K562 (cell line): ENCODE data around the gene FABP3. TPM values are rescaled to one million over a fixed set of nuclear protein-coding genes. Genes with fewer than 3 reads are reported as not detected.
A peak's percentile ranks its signal among the peaks of the same experiment; 100 is the strongest.

Experiments used
- ATAC-seq: fragments of 200-7000 bp; cut with Tn5 transposase; 3 replicates; pipeline ENCODE4 v1.9.1; 2020; ENCODE audit warnings: moderate library complexity
- BruUV-seq: library from RNA; stranded (reverse); fragments of 400-500 nt; replicated peaks from 2 replicates; lab custom pipeline; 2021; lab: Mats Ljungman, UMichigan
- CTCF ChIA-PET: fragments of 300-600 bp; formaldehyde crosslinking; extraction: SDS; loops from one replicate; lab custom pipeline; 2021; ENCODE audit warnings: low intra/inter-chr PET ratio; lab: Yijun Ruan, JAX
- POLR2A ChIA-PET: fragments of 300-600, 350-650 bp; sonication (Branson Sonifier 250); formaldehyde crosslinking; extraction: SDS; loops from one replicate; lab custom pipeline; 2021; ENCODE audit warnings: antibody characterized with exemption, inconsistent platforms; lab: Yijun Ruan, JAX
- DNase-seq, 4 experiments: peaks; one replicate each; pipeline versions ENCODE4 v3.0.0 to v3.0.0-alpha.2; 2011 to 2018; ENCODE audit warnings: low spot score in 3 of 4, mixed read lengths in 3 of 4; ENCODE audit errors: extremely low read depth in 1 of 4
- FAIRE-seq: peaks from 2 replicates; lab custom pipeline; 2011; peaks lifted over from hg19 to GRCh38; lab: Jason Lieb, UNC
- H2AFZ ChIP-seq: 2 replicates; pipeline ENCODE4 v1.6.0; 2011; ENCODE audit warnings: low read depth, low read length, control low read depth, inconsistent platforms
- H3K27ac ChIP-seq: fragments of 200-600 bp; 3 replicates; pipeline ENCODE4 v1.8.0; 2011; ENCODE audit warnings: low read depth, mild to moderate bottlenecking, control low read depth, inconsistent platforms, low read length, moderate library complexity, mixed read lengths; ENCODE audit errors: extremely low read depth
- H3K27me3 ChIP-seq, 2 experiments: fragments of 300-600 bp in 1 of 2; 2 replicates in 1 of 2; 3 replicates in 1 of 2; pipeline versions ENCODE4 v1.6.0 to v1.8.0; 2011; ENCODE audit warnings: inconsistent platforms in 2 of 2, low read length in 2 of 2, mild to moderate bottlenecking in 1 of 2, mixed read lengths in 1 of 2, moderate library complexity in 1 of 2; ENCODE audit not compliant: control insufficient read depth in 2 of 2, insufficient read depth in 2 of 2
- H3K36me3 ChIP-seq: fragments of 300-600 bp; 3 replicates; pipeline ENCODE4 v1.8.0; 2011; ENCODE audit warnings: mild to moderate bottlenecking, low read length, inconsistent platforms; ENCODE audit not compliant: control insufficient read depth, insufficient read depth
- H3K4me1 ChIP-seq, 2 experiments: fragments of 200-600 bp in 1 of 2; replicated peaks in 1 of 2; 2 replicates in 1 of 2; 3 replicates in 1 of 2; pipeline versions ENCODE4 v1.5.1 to v1.8.0; 2011; ENCODE audit warnings: inconsistent platforms in 2 of 2, low read length in 2 of 2, mild to moderate bottlenecking in 1 of 2, mixed read lengths in 1 of 2, moderate library complexity in 1 of 2; ENCODE audit not compliant: control insufficient read depth in 2 of 2, insufficient read depth in 2 of 2
- H3K4me2 ChIP-seq: 2 replicates; pipeline ENCODE4 v1.6.1; 2011; ENCODE audit warnings: low read length, control low read depth, inconsistent platforms, mixed read lengths; ENCODE audit not compliant: insufficient read depth
- H3K4me3 ChIP-seq: fragments of 200-600 bp; sonication (generic), shearing (Covaris generic); 2 replicates; pipeline ENCODE4 v1.5.1; 2016; ENCODE audit warnings: control low read depth, inconsistent platforms
- H3K79me2 ChIP-seq: fragments of 200-600 bp; 3 replicates; pipeline ENCODE4 v1.8.0; 2011; ENCODE audit warnings: low read length, inconsistent platforms; ENCODE audit not compliant: control insufficient read depth, insufficient read depth
- H3K9ac ChIP-seq, 2 experiments: 2 replicates each; pipeline versions ENCODE4 v1.6.0 to v1.6.1; 2011; ENCODE audit warnings: low read depth in 2 of 2, low read length in 2 of 2, control low read depth in 1 of 2, inconsistent platforms in 1 of 2, mild to moderate bottlenecking in 1 of 2, mixed read lengths in 1 of 2; ENCODE audit not compliant: insufficient read depth in 1 of 2
- H3K9me1 ChIP-seq: one replicate; pipeline ENCODE4 v1.6.0; 2011; ENCODE audit warnings: inconsistent platforms, mild to moderate bottlenecking, low read length, moderate library complexity; ENCODE audit not compliant: control insufficient read depth, insufficient read depth
- H3K9me3 ChIP-seq: replicated peaks from 2 replicates; pipeline ENCODE4 v1.5.1; 2011; ENCODE audit warnings: low read depth, low read length, inconsistent platforms; ENCODE audit not compliant: control insufficient read depth, insufficient read depth
- H4K20me1 ChIP-seq: replicated peaks from 2 replicates; pipeline ENCODE4 v1.6.1; 2011; ENCODE audit warnings: low read length, inconsistent platforms, mixed read lengths; ENCODE audit not compliant: control insufficient read depth, insufficient read depth
- CXXC5 ChIP-seq: fragments of 250-450 bp; sonication (Bioruptor Pico); IDR thresholded peaks from 2 replicates; pipeline ENCODE4 v1.8.0; 2022; ENCODE audit warnings: inconsistent platforms, mild to moderate bottlenecking, moderate library complexity
- E2F8 ChIP-seq: fragments of 450-650 bp; IDR thresholded peaks from 2 replicates; pipeline ENCODE4 v1.7.1; 2018; ENCODE audit warnings: mild to moderate bottlenecking, low read depth; ENCODE audit not compliant: partially characterized antibody
- ELK1 ChIP-seq: sonication (generic); formaldehyde crosslinking; IDR thresholded peaks from 2 replicates; pipeline ENCODE4 v1.8.1; 2022; ENCODE audit warnings: missing genetic modification reagents
- MEIS2 ChIP-seq: fragments of 450-650 bp; IDR thresholded peaks from 2 replicates; pipeline ENCODE4 v1.6.1; 2014; ENCODE audit warnings: mild to moderate bottlenecking; ENCODE audit not compliant: partially characterized antibody
- PTTG1 ChIP-seq: fragments of 450-650 bp; IDR thresholded peaks from 2 replicates; pipeline ENCODE4 v1.6.1; 2016; ENCODE audit warnings: low read depth, mild to moderate bottlenecking, missing genetic modification characterization, missing compliant biosample characterization
- RFX5 ChIP-seq: IDR thresholded peaks from 2 replicates; pipeline ENCODE4 v1.6.1; 2011; ENCODE audit warnings: low read depth, mild to moderate bottlenecking, improper control_type of control experiment, low read length
- SOX6 ChIP-seq: fragments of 450-650 bp; IDR thresholded peaks from 2 replicates; pipeline ENCODE4 v1.6.1; 2014; ENCODE audit warnings: mild to moderate bottlenecking
- TCF7L2 ChIP-seq: fragments of 150-350 bp; IDR thresholded peaks from 2 replicates; pipeline ENCODE4 v1.6.1; 2016; ENCODE audit warnings: low read depth, mild to moderate bottlenecking, low read length, moderate library complexity
- ZBTB5 ChIP-seq: fragments of 450-650 bp; IDR thresholded peaks from 2 replicates; pipeline ENCODE4 v1.6.1; 2017; ENCODE audit warnings: antibody characterized with exemption
- ZNF165 ChIP-seq: fragments of 250-450 bp; sonication (Bioruptor Pico); IDR thresholded peaks from 2 replicates; pipeline ENCODE4 v1.4.0; 2020; ENCODE audit warnings: borderline replicate concordance
- WGBS: fragments of 100-300 bp; shearing (Covaris generic); methylation state at CpG from one replicate; pipeline ENCODE4 v1.1.6; 2016; ENCODE audit warnings: low coverage, mixed read lengths; ENCODE audit not compliant: insufficient coverage; ENCODE audit errors: missing lambda C conversion rate; 5-methylcytosine and 5-hydroxymethylcytosine counted together
- in situ Hi-C: fragments of 300-500 bp; cut with MboI; formaldehyde crosslinking; loops from 4 replicates; pipeline ENCODE4 v1.15.0; 2018; ENCODE audit warnings: inconsistent platforms, mixed read lengths
- intact Hi-C: fragments of 100-400 bp; cut with micrococcal nuclease; formaldehyde crosslinking; loops from 2 replicates; pipeline ENCODE4 v1.14.2; 2022
- polyA plus RNA-seq, 8 experiments: library from polyadenylated mRNA; depleted of rRNA in 4 of 8; stranded (reverse) in 5 of 8; unstranded in 3 of 8; fragments of >200 nt; fragmentation: Nextera tagmentation in 2 of 8; fragmentation: Illumina TruSeq in 1 of 8; extraction: Ambion mirVana in 2 of 8; extraction: Trizol in 1 of 8; gene quantifications; 2 replicates each; pipeline versions ENCODE4 v1.2.1 to v1.2.3, GENCODE V29; 2011 to 2014; ENCODE audit warnings: inconsistent platforms in 1 of 8, missing spikeins in 1 of 8
- total RNA-seq, 7 experiments: library from RNA; depleted of rRNA in 6 of 7; stranded (reverse); fragments of >200 nt in 6 of 7; fragmentation: Illumina TruSeq in 2 of 7; extraction: Trizol in 2 of 7; gene quantifications; 2 replicates each; pipeline versions ENCODE4 v1.2.1 to v1.2.3, GENCODE V29; 2011 to 2021; ENCODE audit warnings: low replicate concordance in 1 of 7

Gene FABP3
- total and polyA plus RNA-seq, 9 of the 15 experiments (the other 6 are each of a cell fraction or from before 2014, with no cell fraction given): 0.22 TPM; not detected in 8

- TF ChIP-seq MEIS2: no peak
- no peak for TF ChIP-seq ZNF165
- TF ChIP-seq RFX5: no peak
- no peak for TF ChIP-seq E2F8
Observed at GRCh38 chr1:31373897-31374486, 1.1 kb upstream of the FABP3 start (continued).

GRCh38 chr1:31372751-31373055 is 173 bp downstream of the FABP3 start:
- FAIRE-seq (no peak), ATAC-seq (no peak), DNase-seq (no peak)
- BruUV-seq: no TSS peak
- CTCF ChIA-PET: interaction anchor here (0.5 kb wide), 1 partner anchor 189 kb away, joined by 3 read pairs; no protein-coding TSS in a partner anchor
- intact Hi-C loops (no loop called here), in situ Hi-C loops (no loop called here)
- Histone ChIP-seq H3K27me3 (no peaks in the 10 kb centered on the region), H3K9ac (peak overlapping the region in 1 of 2 experiments; percentile 85; a peak in 1 of 4 replicates), H3K79me2 (no peaks in the 10 kb centered on the region), H4K20me1 (no peaks in the 10 kb centered on the region), H3K36me3 (no peaks in the 10 kb centered on the region), H3K9me1 (no peaks in the 10 kb centered on the region), H3K4me1 (peaks cover 18 to 24% of the 10 kb centered on the region in 2 experiments), H3K27ac (no peak overlapping the region), H3K4me3 (no peak overlapping the region), H3K9me3 (no peaks in the 10 kb centered on the region), H3K4me2 (no peak overlapping the region), H2AFZ (no peak overlapping the region)
- TF ChIP-seq TCF7L2 (no peak), ZBTB5 (no peak), ELK1 (CRISPR knock-in tag) (no peak), CXXC5 (CRISPR knock-in tag) (no peak), SOX6 (no peak), PTTG1 (tag) (no peak)
- POLR2A ChIA-PET: interaction anchor here (0.6 to 2.1 kb wide), 5 partner anchors 8 to 22 kb away, joined by 3 to 6 read pairs (median 4); no protein-coding TSS in a partner anchor
- 85% methylated on average over 10 of the region's 10 CpGs for WGBS
